Measurements from ENCODE around the gene KLK1. TPM values are rescaled to one million over a fixed set of nuclear protein-coding genes. Genes with fewer than 3 reads are reported as not detected.

The KLK1 gene
- total and polyA plus RNA-seq, 3 donors from 2014 or later: 0.43 to 2.7 (median 1.2) TPM

- no peak for DNase-seq
- H3K4me1 ChIP-seq: no peaks in the 10 kb centered on the region
- no peak for TF ChIP-seq POLR2A (IDR thresholded peaks at IDR 0.05)
- TF ChIP-seq, protein P1, sequence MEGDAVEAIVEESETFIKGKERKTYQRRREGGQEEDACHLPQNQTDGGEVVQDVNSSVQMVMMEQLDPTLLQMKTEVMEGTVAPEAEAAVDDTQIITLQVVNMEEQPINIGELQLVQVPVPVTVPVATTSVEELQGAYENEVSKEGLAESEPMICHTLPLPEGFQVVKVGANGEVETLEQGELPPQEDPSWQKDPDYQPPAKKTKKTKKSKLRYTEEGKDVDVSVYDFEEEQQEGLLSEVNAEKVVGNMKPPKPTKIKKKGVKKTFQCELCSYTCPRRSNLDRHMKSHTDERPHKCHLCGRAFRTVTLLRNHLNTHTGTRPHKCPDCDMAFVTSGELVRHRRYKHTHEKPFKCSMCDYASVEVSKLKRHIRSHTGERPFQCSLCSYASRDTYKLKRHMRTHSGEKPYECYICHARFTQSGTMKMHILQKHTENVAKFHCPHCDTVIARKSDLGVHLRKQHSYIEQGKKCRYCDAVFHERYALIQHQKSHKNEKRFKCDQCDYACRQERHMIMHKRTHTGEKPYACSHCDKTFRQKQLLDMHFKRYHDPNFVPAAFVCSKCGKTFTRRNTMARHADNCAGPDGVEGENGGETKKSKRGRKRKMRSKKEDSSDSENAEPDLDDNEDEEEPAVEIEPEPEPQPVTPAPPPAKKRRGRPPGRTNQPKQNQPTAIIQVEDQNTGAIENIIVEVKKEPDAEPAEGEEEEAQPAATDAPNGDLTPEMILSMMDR (IDR thresholded peaks at IDR 0.05): no peak
- no peak overlapping the region for H3K4me3 ChIP-seq
- no peak overlapping the region for H3K27ac ChIP-seq
- no peaks in the 10 kb centered on the region for H3K36me3 ChIP-seq (ENCODE audit: low read depth, missing control alignments)
- WGBS, 2 donors: 76 to 78% methylated on average over 7 of the region's 7 CpGs
- H3K9me3 ChIP-seq: no peaks in the 10 kb centered on the region
- no peaks in the 10 kb centered on the region for H3K27me3 ChIP-seq
- intact Hi-C loops (cut with DNase I; ENCODE audit: low total_unique reads): no loop called here
These were observed 38.1 kb upstream of the KLK1 start for GRCh38 chr19:50861496-50862286.

GRCh38 chr19:50861010-50861409, 37.4 kb upstream of the KLK1 start:
- no peak overlapping the region for H3K27ac ChIP-seq
- intact Hi-C loops (cut with DNase I; ENCODE audit: low total_unique reads): no loop called here
- TF ChIP-seq POLR2A (IDR thresholded peaks at IDR 0.05): no peak
- TF ChIP-seq, protein P1 (IDR thresholded peaks at IDR 0.05): no peak
- no peak overlapping the region for H3K4me3 ChIP-seq
- H3K27me3 ChIP-seq: no peaks in the 10 kb centered on the region
- WGBS, 2 donors: 69 to 92% methylated on average over 5 of the region's 5 CpGs
- H3K4me1 ChIP-seq: no peaks in the 10 kb centered on the region
- DNase-seq: no peak
- no peaks in the 10 kb centered on the region for H3K9me3 ChIP-seq
- no peaks in the 10 kb centered on the region for H3K36me3 ChIP-seq (ENCODE audit: low read depth, missing control alignments)

- Histone ChIP-seq H3K36me3 (ENCODE audit: low read depth, missing control alignments) (no peaks in the 10 kb centered on the region), H3K27ac (no peak overlapping the region), H3K4me3 (no peak overlapping the region), H3K9me3 (no peaks in the 10 kb centered on the region), H3K4me1 (no peaks in the 10 kb centered on the region), H3K27me3 (no peaks in the 10 kb centered on the region)
- intact Hi-C loops (cut with DNase I; ENCODE audit: low total_unique reads): no loop called here
- no peak for DNase-seq
- 91 to 94% methylated on average over 4 of the region's 4 CpGs for WGBS, 2 donors
- TF ChIP-seq, protein P1 (IDR thresholded peaks at IDR 0.05): no peak
- TF ChIP-seq POLR2A (IDR thresholded peaks at IDR 0.05): no peak
These were observed 36.3 kb upstream of the KLK1 start for GRCh38 chr19:50859849-50860248.

DNA sequence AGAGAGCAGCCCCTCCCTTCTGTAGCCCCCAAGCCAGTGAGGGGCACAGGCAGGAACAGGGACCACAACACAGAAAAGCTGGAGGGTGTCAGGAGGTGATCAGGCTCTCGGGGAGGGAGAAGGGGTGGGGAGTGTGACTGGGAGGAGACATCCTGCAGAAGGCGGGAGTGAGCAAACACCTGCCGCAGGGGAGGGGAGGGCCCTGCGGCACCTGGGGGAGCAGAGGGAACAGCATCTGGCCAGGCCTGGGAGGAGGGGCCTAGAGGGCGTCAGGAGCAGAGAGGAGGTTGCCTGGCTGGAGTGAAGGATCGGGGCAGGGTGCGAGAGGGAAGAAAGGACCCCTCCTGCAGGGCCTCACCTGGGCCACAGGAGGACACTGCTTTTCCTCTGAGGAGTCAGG, 35.3 kb upstream of the KLK1 start:
- Histone ChIP-seq H3K4me1 (no peaks in the 10 kb centered on the region), H3K27me3 (no peaks in the 10 kb centered on the region), H3K27ac (no peak overlapping the region), H3K4me3 (no peak overlapping the region), H3K36me3 (ENCODE audit: low read depth, missing control alignments) (no peaks in the 10 kb centered on the region), H3K9me3 (no peaks in the 10 kb centered on the region)
- DNase-seq: no peak
- TF ChIP-seq POLR2A (IDR thresholded peaks at IDR 0.05): no peak
- TF ChIP-seq, protein P1 (IDR thresholded peaks at IDR 0.05): no peak
- intact Hi-C loops (cut with DNase I; ENCODE audit: low total_unique reads): no loop called here
- WGBS, 2 donors: 55 to 60% methylated on average over 6 to 7 of the region's 7 CpGs

- Histone ChIP-seq H3K4me3 (no peak overlapping the region), H3K27me3 (no peaks in the 10 kb centered on the region), H3K4me1 (no peaks in the 10 kb centered on the region), H3K36me3 (ENCODE audit: low read depth, missing control alignments) (no peaks in the 10 kb centered on the region), H3K27ac (no peak overlapping the region), H3K9me3 (no peaks in the 10 kb centered on the region)
- TF ChIP-seq, protein P1 (IDR thresholded peaks at IDR 0.05): no peak
- TF ChIP-seq POLR2A (IDR thresholded peaks at IDR 0.05): no peak
- 62% methylated on average over 6 of the region's 6 CpGs for WGBS, 2 donors
- DNase-seq: no peak
- intact Hi-C loops (cut with DNase I; ENCODE audit: low total_unique reads): no loop called here
These were observed 33.8 kb upstream of the KLK1 start for GRCh38 chr19:50857366-50857765.
